Stomach (tissue), 9 donors: Measurements from ENCODE around the gene BRPF1. TPM values are rescaled to one million over a fixed set of nuclear protein-coding genes. Genes with fewer than 3 reads are reported as not detected.
A peak's percentile ranks its signal among the peaks of the same experiment; 100 is the strongest.

ENCODE experiments used
- DNase-seq, 2 donors: peaks; one replicate each; pipeline versions ENCODE4 v3.0.0 to v3.0.0-alpha.2; 2013 to 2019
- H3K27ac ChIP-seq, 5 donors: fragments of 200-600 bp in 4 of 5; sonication (generic) in 4 of 5; one replicate each; pipeline ENCODE4 v1.5.1; 2013 to 2019; ENCODE audit warnings: mild to moderate bottlenecking in 1 of 5, moderate library complexity in 1 of 5
- H3K27me3 ChIP-seq, 3 donors: fragments of 200-600 bp; sonication (generic); one replicate each; pipeline ENCODE4 v1.5.1; 2017 to 2019; ENCODE audit warnings: mixed run types in 1 of 3
- H3K36me3 ChIP-seq, 4 donors: fragments of 200-600 bp; sonication (generic); 1 replicate in 3 of 4; 2 replicates in 1 of 4; pipeline ENCODE4 v1.5.1; 2016 to 2019
- H3K4me1 ChIP-seq, 4 donors: fragments of 200-600 bp; sonication (generic); one replicate each; pipeline ENCODE4 v1.5.1; 2016 to 2019
- H3K4me3 ChIP-seq, 4 donors: fragments of 200-600 bp; sonication (generic) in 3 of 4; one replicate each; pipeline ENCODE4 v1.5.1; 2016 to 2019; ENCODE audit warnings: mild to moderate bottlenecking in 1 of 4
- H3K9me3 ChIP-seq, 4 donors: fragments of 200-600 bp; sonication (generic); one replicate each; pipeline ENCODE4 v1.5.1; 2016 to 2019
- EP300 ChIP-seq: sonication (generic); formaldehyde crosslinking; IDR thresholded peaks from one replicate; pipeline ENCODE4 v1.6.1; 2017; ENCODE audit warnings: antibody characterized with exemption
- POLR2A ChIP-seq, 4 donors: fragments of 450-650 bp; IDR thresholded peaks; one replicate each; pipeline ENCODE4 v1.6.1; 2016; ENCODE audit warnings: antibody characterized with exemption in 4 of 4, control low read depth in 2 of 4, mild to moderate bottlenecking in 1 of 4, moderate library complexity in 1 of 4
- POLR2AphosphoS5 ChIP-seq, 3 donors: sonication (generic); formaldehyde crosslinking; IDR thresholded peaks; one replicate each; pipeline ENCODE4 v1.6.1; 2016; ENCODE audit warnings: antibody characterized with exemption in 3 of 3
- WGBS, 5 donors: extraction: QIAGEN DNeasy Blood & Tissue Kit in 3 of 5; methylation state at CpG; one replicate each; pipeline versions ENCODE4 v1.1.5 to v1.1.7; 2013 to 2018; 5-methylcytosine and 5-hydroxymethylcytosine counted together
- intact Hi-C: fragments of 100-400 bp; cut with DNase I; formaldehyde crosslinking; loops from one replicate; pipeline ENCODE4 v1.15.1; 2023; ENCODE audit warnings: low total_unique reads
- polyA plus RNA-seq, 3 donors: library from polyadenylated mRNA; stranded (reverse); fragments of 200-250 nt; gene quantifications; one replicate each; pipeline ENCODE4 v1.2.3, GENCODE V29; 2013
- total RNA-seq, 5 donors: library from RNA; depleted of rRNA; stranded (reverse); fragments of >200 nt; gene quantifications; one replicate each; pipeline versions ENCODE4 v1.1.0 to v1.2.3, GENCODE V29; 2014 to 2016
- TF ChIP-seq, protein P1 (sequence below), 7 experiments: fragments of 450-650 bp in 4 of 7; fragments of 200-600 bp in 3 of 7; sonication (generic) in 3 of 7; IDR thresholded peaks; one replicate each; pipeline ENCODE4 v1.5.1; 2016 to 2019; ENCODE audit warnings: antibody characterized with exemption in 7 of 7, control low read depth in 2 of 7, mild to moderate bottlenecking in 1 of 7
- donor health status: healthy with polysubstance abuse.
- donor health status: Bipolar disorder and iron deficiency.
- donor health status: healthy.

BRPF1 gene
- total and polyA plus RNA-seq, 8 donors, result 4.1 to 53.6 (median 11.1) TPM

- peak in 1 of 2 donors; percentile 70 for DNase-seq
- 0 to 2% (median 1%) methylated on average over 22 to 23 of the region's 23 CpGs for WGBS, 5 donors
Measured at GRCh38 chr3:9793161-9793781, 61.7 kb downstream of the BRPF1 start.

GRCh38 chr3:9794400-9794799, 62.9 kb downstream of the BRPF1 start:
- no peak for DNase-seq
- peak overlapping the region in 2 of 4 donors; percentile 82 to 89 for H3K4me3 ChIP-seq
- 92 to 96% (median 95%) methylated on average over 11 of the region's 11 CpGs for WGBS, 5 donors
- H3K9me3 ChIP-seq, result no peaks in the 10 kb centered on the region
- no peaks in the 10 kb centered on the region for H3K27me3 ChIP-seq
- intact Hi-C loops, result no loop called here
- H3K36me3 ChIP-seq, result peaks cover 25 to 63% (median 56%) of the 10 kb centered on the region in 4 donors
- H3K27ac ChIP-seq, result peak overlapping the region in 1 of 5 donors; percentile 98
- TF ChIP-seq POLR2AphosphoS5 (IDR thresholded peaks at IDR 0.05) (no peak), EP300 (no peak), POLR2A (IDR thresholded peaks at IDR 0.05) (no peak)
- TF ChIP-seq, protein P1, sequence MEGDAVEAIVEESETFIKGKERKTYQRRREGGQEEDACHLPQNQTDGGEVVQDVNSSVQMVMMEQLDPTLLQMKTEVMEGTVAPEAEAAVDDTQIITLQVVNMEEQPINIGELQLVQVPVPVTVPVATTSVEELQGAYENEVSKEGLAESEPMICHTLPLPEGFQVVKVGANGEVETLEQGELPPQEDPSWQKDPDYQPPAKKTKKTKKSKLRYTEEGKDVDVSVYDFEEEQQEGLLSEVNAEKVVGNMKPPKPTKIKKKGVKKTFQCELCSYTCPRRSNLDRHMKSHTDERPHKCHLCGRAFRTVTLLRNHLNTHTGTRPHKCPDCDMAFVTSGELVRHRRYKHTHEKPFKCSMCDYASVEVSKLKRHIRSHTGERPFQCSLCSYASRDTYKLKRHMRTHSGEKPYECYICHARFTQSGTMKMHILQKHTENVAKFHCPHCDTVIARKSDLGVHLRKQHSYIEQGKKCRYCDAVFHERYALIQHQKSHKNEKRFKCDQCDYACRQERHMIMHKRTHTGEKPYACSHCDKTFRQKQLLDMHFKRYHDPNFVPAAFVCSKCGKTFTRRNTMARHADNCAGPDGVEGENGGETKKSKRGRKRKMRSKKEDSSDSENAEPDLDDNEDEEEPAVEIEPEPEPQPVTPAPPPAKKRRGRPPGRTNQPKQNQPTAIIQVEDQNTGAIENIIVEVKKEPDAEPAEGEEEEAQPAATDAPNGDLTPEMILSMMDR (IDR thresholded peaks at IDR 0.05), result no peak
- peaks cover 18 to 63% (median 48%) of the 10 kb centered on the region in 4 donors for H3K4me1 ChIP-seq

More at GRCh38 chr3:9793161-9793781, 61.7 kb downstream of the BRPF1 start:
- no peaks in the 10 kb centered on the region for H3K27me3 ChIP-seq
- peak overlapping the region; percentile 94 to 99 (median 98) for H3K27ac ChIP-seq
- intact Hi-C loops, result no loop called here
- peaks cover 18 to 63% (median 48%) of the 10 kb centered on the region in 4 donors for H3K4me1 ChIP-seq
- peak overlapping the region; percentile 82 to 99 (median 93) for H3K4me3 ChIP-seq
- no peaks in the 10 kb centered on the region for H3K9me3 ChIP-seq
- peak in 1 of 3 donors; percentile 11 for TF ChIP-seq POLR2AphosphoS5 (IDR thresholded peaks at IDR 0.05)
- TF ChIP-seq POLR2A (IDR thresholded peaks at IDR 0.05), result no peak
- no peak for TF ChIP-seq EP300
- H3K36me3 ChIP-seq, result peaks cover 25 to 63% (median 56%) of the 10 kb centered on the region in 4 donors

DNA sequence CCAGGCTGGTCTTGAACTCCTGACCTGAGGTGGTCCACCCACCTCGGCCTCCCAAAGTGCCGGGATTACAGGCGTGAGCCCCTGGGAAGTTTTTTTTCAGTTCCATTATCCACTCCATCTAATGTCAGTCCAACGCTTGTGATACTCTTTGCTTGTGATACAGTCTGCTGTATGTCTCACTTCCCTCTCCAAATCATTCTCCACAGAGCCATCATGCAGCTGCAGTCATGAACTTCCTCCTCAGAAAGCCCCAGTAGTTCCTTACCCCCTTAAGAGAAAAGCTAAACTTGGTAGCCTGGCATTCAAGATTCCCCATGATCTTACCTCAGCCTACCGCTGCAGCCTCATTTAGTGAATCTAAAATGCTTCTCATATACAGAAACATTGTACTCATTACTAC, 63.7 kb downstream of the BRPF1 start:
- TF ChIP-seq EP300, result no peak
- TF ChIP-seq, protein P1 (IDR thresholded peaks at IDR 0.05), result no peak
- no peak for TF ChIP-seq POLR2AphosphoS5 (IDR thresholded peaks at IDR 0.05)
- no peak for TF ChIP-seq POLR2A (IDR thresholded peaks at IDR 0.05)
- Histone ChIP-seq H3K9me3 (no peaks in the 10 kb centered on the region), H3K36me3 (peaks cover 28 to 63% (median 57%) of the 10 kb centered on the region in 4 donors), H3K27ac (no peak overlapping the region), H3K4me1 (peaks cover 18 to 63% (median 47%) of the 10 kb centered on the region in 4 donors), H3K27me3 (no peaks in the 10 kb centered on the region), H3K4me3 (no peak overlapping the region)
- intact Hi-C loops, result no loop called here
- 78 to 90% (median 87%) methylated on average over 5 of the region's 5 CpGs for WGBS, 5 donors
- DNase-seq, result no peak

DNA sequence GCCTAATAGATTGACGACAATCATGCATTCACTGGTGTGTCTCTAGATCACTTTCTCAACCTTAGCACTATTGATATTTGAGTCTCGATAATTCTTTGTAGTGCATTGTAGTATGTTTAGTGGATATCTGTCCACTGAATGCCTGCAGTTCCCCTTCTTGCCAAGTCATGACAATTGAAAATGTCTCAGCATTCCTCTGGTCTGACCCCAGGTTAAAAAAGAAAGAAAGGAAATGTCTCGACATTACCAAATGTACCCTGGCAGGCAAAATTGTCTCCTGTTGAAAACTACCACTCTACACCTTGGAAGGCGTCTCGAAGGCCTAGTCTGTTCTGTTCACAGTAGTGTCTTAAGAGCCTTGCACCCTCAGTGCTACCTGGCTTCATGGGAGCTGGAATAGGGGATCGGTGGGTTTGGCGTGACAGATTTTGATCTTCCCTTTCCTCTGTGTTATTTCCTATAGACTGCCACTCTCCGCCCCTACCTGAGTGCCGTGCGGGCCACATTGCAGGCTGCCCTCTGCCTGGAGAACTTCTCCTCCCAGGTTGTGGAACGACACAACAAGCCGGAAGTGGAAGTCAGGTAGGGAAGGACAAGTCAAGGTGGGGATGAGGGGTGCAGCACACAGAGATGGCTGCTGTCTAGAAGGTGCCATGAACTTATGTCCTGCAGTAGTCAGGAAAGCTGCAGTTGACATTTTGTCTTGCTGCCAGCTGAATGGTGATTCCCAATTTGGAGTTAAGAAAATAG, 65.8 kb downstream of the BRPF1 start:
- no peak overlapping the region for H3K4me3 ChIP-seq
- H3K27ac ChIP-seq, result no peak overlapping the region
- H3K36me3 ChIP-seq, result peaks cover 49 to 78% (median 69%) of the 10 kb centered on the region in 4 donors
- no peaks in the 10 kb centered on the region for H3K9me3 ChIP-seq
- intact Hi-C loops, result no loop called here
- no peak for DNase-seq
- peaks cover 10 to 45% (median 30%) of the 10 kb centered on the region in 4 donors for H3K4me1 ChIP-seq
- WGBS, 5 donors, result 91 to 93% (median 92%) methylated on average over 12 of the region's 12 CpGs
- no peak for TF ChIP-seq POLR2A (IDR thresholded peaks at IDR 0.05)
- TF ChIP-seq, protein P1 (IDR thresholded peaks at IDR 0.05), result no peak
- no peak for TF ChIP-seq EP300
- TF ChIP-seq POLR2AphosphoS5 (IDR thresholded peaks at IDR 0.05), result no peak
- no peaks in the 10 kb centered on the region for H3K27me3 ChIP-seq

Other genes starting within 250 kb of the BRPF1 start
- under 1 TPM in 2 of 5 donors, not detected in 3; 0.43 to 0.92 TPM for gene LHFPL4, start 177.9 kb upstream of the BRPF1 start, total RNA-seq
- under 1 TPM in 2 of 3 donors, not detected in 1; 0.06 to 0.08 TPM for gene LHFPL4, start 177.9 kb upstream of the BRPF1 start, polyA plus RNA-seq
- gene MTMR14, start 82.2 kb upstream of the BRPF1 start, total RNA-seq, result 100 to 1,000 TPM in 1 of 5 donors, 10 to 100 TPM in 3, under 1 TPM in 1; 0.58 to 103 (median 35.2) TPM
- gene MTMR14, start 82.2 kb upstream of the BRPF1 start, polyA plus RNA-seq, result 10 to 100 TPM; 18.6 to 30.7 (median 22.9) TPM
- gene CPNE9, start 27.9 kb upstream of the BRPF1 start, total RNA-seq, result not detected
- gene CPNE9, start 27.9 kb upstream of the BRPF1 start, polyA plus RNA-seq, result under 1 TPM in 2 of 3 donors, not detected in 1; 0.10 to 0.19 TPM
- 10 to 100 TPM in 4 of 5 donors, 1 to 10 TPM in 1; 7.6 to 54.5 (median 22.0) TPM for gene OGG1, start 18.2 kb downstream of the BRPF1 start, total RNA-seq
- gene OGG1, start 18.2 kb downstream of the BRPF1 start, polyA plus RNA-seq, result 10 to 100 TPM; 12.4 to 20.0 (median 15.1) TPM
- 10 to 100 TPM; 14.3 to 61.1 (median 27.4) TPM for gene CAMK1, start 38.2 kb downstream of the BRPF1 start, total RNA-seq
- 10 to 100 TPM; 22.9 to 37.2 (median 23.2) TPM for gene CAMK1, start 38.2 kb downstream of the BRPF1 start, polyA plus RNA-seq
- gene TADA3, start 60.7 kb downstream of the BRPF1 start, total RNA-seq, result 10 to 100 TPM; 29.2 to 62.6 (median 31.2) TPM
- gene TADA3, start 60.7 kb downstream of the BRPF1 start, polyA plus RNA-seq, result 10 to 100 TPM; 36.4 to 62.0 (median 61.0) TPM
- 100 to 1,000 TPM in 3 of 5 donors, 10 to 100 TPM in 2; 45.5 to 173 (median 129) TPM for gene ARPC4, start 61.3 kb downstream of the BRPF1 start, total RNA-seq
- gene ARPC4, start 61.3 kb downstream of the BRPF1 start, polyA plus RNA-seq, result 100 to 1,000 TPM in 2 of 3 donors, 10 to 100 TPM in 1; 69.4 to 180 (median 117) TPM
- gene TTLL3, start 78.5 kb downstream of the BRPF1 start, total RNA-seq, result 100 to 1,000 TPM in 4 of 5 donors, 10 to 100 TPM in 1; 50.3 to 593 (median 210) TPM
- gene TTLL3, start 78.5 kb downstream of the BRPF1 start, polyA plus RNA-seq, result 10 to 100 TPM in 1 of 3 donors, 1 to 10 TPM in 2; 6.7 to 34.0 (median 7.8) TPM
- 10 to 100 TPM in 4 of 5 donors, 1 to 10 TPM in 1; 6.4 to 62.9 (median 19.3) TPM for gene RPUSD3, start 112.3 kb downstream of the BRPF1 start, total RNA-seq
- 10 to 100 TPM; 28.0 to 30.9 (median 30.5) TPM for gene RPUSD3, start 112.3 kb downstream of the BRPF1 start, polyA plus RNA-seq
- 1 to 10 TPM in 3 of 5 donors, not detected in 2; 1.5 to 3.3 (median 2.3) TPM for gene CIDEC, start 148.5 kb downstream of the BRPF1 start, total RNA-seq
- 10 to 100 TPM in 1 of 3 donors, 1 to 10 TPM in 1, under 1 TPM in 1; 0.63 to 21.4 (median 1.7) TPM for gene CIDEC, start 148.5 kb downstream of the BRPF1 start, polyA plus RNA-seq
- gene JAGN1, start 158.9 kb downstream of the BRPF1 start, total RNA-seq, result 10 to 100 TPM in 3 of 5 donors, 1 to 10 TPM in 1, not detected in 1; 9.4 to 28.4 (median 20.7) TPM
- 10 to 100 TPM; 26.5 to 56.6 (median 37.7) TPM for gene JAGN1, start 158.9 kb downstream of the BRPF1 start, polyA plus RNA-seq
- gene IL17RE, start 171.1 kb downstream of the BRPF1 start, total RNA-seq, result 100 to 1,000 TPM in 2 of 5 donors, 10 to 100 TPM in 3; 11.4 to 301 (median 60.1) TPM
- gene IL17RE, start 171.1 kb downstream of the BRPF1 start, polyA plus RNA-seq, result 10 to 100 TPM; 10.3 to 22.0 (median 13.0) TPM
- 100 to 1,000 TPM in 3 of 5 donors, 10 to 100 TPM in 2; 20.1 to 284 (median 111) TPM for gene IL17RC, start 185.4 kb downstream of the BRPF1 start, total RNA-seq
- gene IL17RC, start 185.4 kb downstream of the BRPF1 start, polyA plus RNA-seq, result 10 to 100 TPM; 24.2 to 40.6 (median 25.5) TPM
- gene CRELD1, start 202.1 kb downstream of the BRPF1 start, total RNA-seq, result 10 to 100 TPM in 4 of 5 donors, 1 to 10 TPM in 1; 6.2 to 71.5 (median 23.9) TPM
- 10 to 100 TPM in 2 of 3 donors, 1 to 10 TPM in 1; 7.5 to 52.3 (median 21.6) TPM for gene CRELD1, start 202.1 kb downstream of the BRPF1 start, polyA plus RNA-seq
- gene PRRT3, start 220.7 kb downstream of the BRPF1 start, total RNA-seq, result 10 to 100 TPM in 1 of 5 donors, 1 to 10 TPM in 2, under 1 TPM in 2; 0.58 to 31.6 (median 5.4) TPM
- under 1 TPM; 0.44 to 0.92 (median 0.80) TPM for gene PRRT3, start 220.7 kb downstream of the BRPF1 start, polyA plus RNA-seq